Uterus (tissue), 2 donors: ENCODE measurements around the gene LPGAT1.

Source experiments
- POLR2A ChIP-seq, 2 donors: fragments of 450-650 bp; IDR thresholded peaks; one replicate each; pipeline ENCODE4 v1.6.1; 2016; ENCODE audit warnings: antibody characterized with exemption in 2 of 2, mild to moderate bottlenecking in 1 of 2, moderate library complexity in 1 of 2
- TF ChIP-seq, protein P1 (sequence below), 4 experiments: fragments of 200-600 bp in 2 of 4; fragments of 450-650 bp in 2 of 4; sonication (generic) in 2 of 4; IDR thresholded peaks; one replicate each; pipeline ENCODE4 v1.5.1; 2016 to 2019; ENCODE audit warnings: antibody characterized with exemption in 4 of 4, mild to moderate bottlenecking in 2 of 4, moderate library complexity in 1 of 4

DNA sequence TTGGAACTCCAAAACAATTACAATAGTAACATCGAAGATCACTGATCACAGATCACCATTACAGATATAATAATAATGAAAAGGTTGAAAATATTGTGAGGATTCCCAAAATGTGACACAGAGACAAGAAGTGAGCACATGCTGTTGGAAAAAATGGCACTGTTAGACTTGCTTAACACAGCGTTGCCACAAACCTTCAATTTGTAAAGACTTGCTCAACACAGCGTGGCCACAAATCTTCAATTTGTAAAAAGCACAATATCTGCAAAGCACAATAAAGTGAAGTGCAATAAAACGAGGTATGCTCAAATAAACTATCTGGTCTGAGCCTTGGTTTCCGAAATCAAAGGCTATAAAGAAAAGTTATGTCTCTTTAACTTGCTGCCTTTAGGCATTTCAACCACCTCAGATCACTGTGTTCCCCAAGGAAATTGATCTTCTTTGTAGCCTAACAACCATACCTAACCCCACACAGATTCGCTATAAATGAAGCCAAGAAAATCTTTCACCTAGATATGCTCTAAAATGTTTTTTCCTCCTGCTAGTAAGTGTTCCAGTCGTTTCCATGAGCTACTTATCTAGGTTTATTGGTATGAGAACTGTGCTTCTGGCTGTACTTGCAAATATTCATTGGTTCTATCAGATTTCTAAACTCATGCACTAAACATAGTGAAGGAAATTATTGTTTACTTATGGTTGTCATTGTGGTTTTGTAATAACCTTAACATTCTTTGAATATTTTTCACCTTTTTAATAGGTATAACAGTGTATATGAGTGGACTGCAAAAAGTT, 13.1 kb upstream of the LPGAT1 start:
- TF ChIP-seq, protein P1, sequence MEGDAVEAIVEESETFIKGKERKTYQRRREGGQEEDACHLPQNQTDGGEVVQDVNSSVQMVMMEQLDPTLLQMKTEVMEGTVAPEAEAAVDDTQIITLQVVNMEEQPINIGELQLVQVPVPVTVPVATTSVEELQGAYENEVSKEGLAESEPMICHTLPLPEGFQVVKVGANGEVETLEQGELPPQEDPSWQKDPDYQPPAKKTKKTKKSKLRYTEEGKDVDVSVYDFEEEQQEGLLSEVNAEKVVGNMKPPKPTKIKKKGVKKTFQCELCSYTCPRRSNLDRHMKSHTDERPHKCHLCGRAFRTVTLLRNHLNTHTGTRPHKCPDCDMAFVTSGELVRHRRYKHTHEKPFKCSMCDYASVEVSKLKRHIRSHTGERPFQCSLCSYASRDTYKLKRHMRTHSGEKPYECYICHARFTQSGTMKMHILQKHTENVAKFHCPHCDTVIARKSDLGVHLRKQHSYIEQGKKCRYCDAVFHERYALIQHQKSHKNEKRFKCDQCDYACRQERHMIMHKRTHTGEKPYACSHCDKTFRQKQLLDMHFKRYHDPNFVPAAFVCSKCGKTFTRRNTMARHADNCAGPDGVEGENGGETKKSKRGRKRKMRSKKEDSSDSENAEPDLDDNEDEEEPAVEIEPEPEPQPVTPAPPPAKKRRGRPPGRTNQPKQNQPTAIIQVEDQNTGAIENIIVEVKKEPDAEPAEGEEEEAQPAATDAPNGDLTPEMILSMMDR (IDR thresholded peaks at IDR 0.05) = no peak
- TF ChIP-seq POLR2A (IDR thresholded peaks at IDR 0.05) = no peak
